Gastroesophageal sphincter (tissue), 4 donors: ENCODE measurements around the gene RNF141. TPM values are rescaled to one million over a fixed set of nuclear protein-coding genes. Genes with fewer than 3 reads are reported as not detected.

ENCODE experiments used
- ATAC-seq: fragments of 150-250 bp; one replicate; pipeline ENCODE4 v1.9.1; 2016; ENCODE audit warnings: mild to moderate bottlenecking, moderate library complexity
- H3K27ac ChIP-seq, 4 donors: fragments of 200-600 bp; sonication (generic) in 3 of 4; 1 replicate in 3 of 4; 2 replicates in 1 of 4; pipeline ENCODE4 v1.5.1; 2016 to 2019
- H3K27me3 ChIP-seq: fragments of 200-600 bp; sonication (generic); one replicate; pipeline ENCODE4 v1.5.1; 2019
- H3K36me3 ChIP-seq, 2 donors: fragments of 200-600 bp; sonication (generic); one replicate each; pipeline ENCODE4 v1.5.1; 2019; ENCODE audit warnings: control low read depth in 1 of 2
- H3K4me1 ChIP-seq, 3 donors: fragments of 200-600 bp; sonication (generic); 1 replicate in 2 of 3; 2 replicates in 1 of 3; pipeline ENCODE4 v1.5.1; 2016 to 2019; ENCODE audit warnings: control low read depth in 2 of 3
- H3K4me3 ChIP-seq, 2 donors: fragments of 200-600 bp; sonication (generic); one replicate each; pipeline ENCODE4 v1.5.1; 2019; ENCODE audit warnings: mild to moderate bottlenecking in 1 of 2, moderate library complexity in 1 of 2
- H3K9me3 ChIP-seq, 3 donors: fragments of 200-600 bp; sonication (generic); one replicate each; pipeline ENCODE4 v1.5.1; 2017 to 2019; ENCODE audit warnings: control low read depth in 2 of 3
- CTCF ChIP-seq, 4 experiments: fragments of 200-600 bp in 2 of 4; fragments of 450-650 bp in 2 of 4; sonication (generic) in 1 of 4; IDR thresholded peaks; one replicate each; pipeline ENCODE4 v1.5.1; 2017 to 2019; ENCODE audit warnings: antibody characterized with exemption in 4 of 4, mild to moderate bottlenecking in 2 of 4, moderate library complexity in 2 of 4
- EP300 ChIP-seq: sonication (generic); formaldehyde crosslinking; IDR thresholded peaks from one replicate; pipeline ENCODE4 v1.6.1; 2017; ENCODE audit warnings: antibody characterized with exemption, mild to moderate bottlenecking
- POLR2A ChIP-seq, 2 donors: fragments of 450-650 bp; IDR thresholded peaks; one replicate each; pipeline ENCODE4 v1.6.1; 2017; ENCODE audit warnings: antibody characterized with exemption in 2 of 2, mild to moderate bottlenecking in 2 of 2, moderate library complexity in 1 of 2
- POLR2AphosphoS5 ChIP-seq: sonication (generic); formaldehyde crosslinking; IDR thresholded peaks from one replicate; pipeline ENCODE4 v1.6.1; 2017; ENCODE audit warnings: antibody characterized with exemption
- WGBS, 2 donors: methylation state at CpG; one replicate each; pipeline ENCODE4 v1.1.5; 2018; ENCODE audit warnings: low coverage in 1 of 2; 5-methylcytosine and 5-hydroxymethylcytosine counted together
- total RNA-seq, 4 donors: library from RNA; depleted of rRNA; stranded (reverse); fragments of >200 nt; gene quantifications; one replicate each; pipeline ENCODE4 v1.1.0, GENCODE V29; 2016

The RNF141 gene
- total RNA-seq, 4 donors from 2014 or later = 28.4 to 44.8 (median 38.1) TPM

GRCh38 chr11:10490398-10491241, 50.4 kb downstream of the RNF141 start:
- peak overlapping the region in 3 of 4 donors; percentile 56 to 74 (median 72) for H3K27ac ChIP-seq
- no peaks in the 10 kb centered on the region for H3K27me3 ChIP-seq
- peaks cover 0 to 19% (median 7%) of the 10 kb centered on the region in 3 donors for H3K4me1 ChIP-seq
- H3K4me3 ChIP-seq = no peak overlapping the region
- ATAC-seq = peak; percentile 96
- 40 to 50% methylated on average over 3 of the region's 13 CpGs for WGBS, 2 donors
- H3K36me3 ChIP-seq = peaks cover 0 to 16% of the 10 kb centered on the region in 2 donors
- TF ChIP-seq EP300 = no peak
- peak; percentile 83 for TF ChIP-seq POLR2AphosphoS5
- no peak for TF ChIP-seq CTCF (IDR thresholded peaks at IDR 0.05)
- TF ChIP-seq POLR2A (IDR thresholded peaks at IDR 0.05) = no peak
- H3K9me3 ChIP-seq = no peaks in the 10 kb centered on the region

- no peak for ATAC-seq
- Histone ChIP-seq H3K4me1 (peaks cover 0 to 19% (median 7%) of the 10 kb centered on the region in 3 donors), H3K4me3 (no peak overlapping the region), H3K27me3 (no peaks in the 10 kb centered on the region), H3K9me3 (no peaks in the 10 kb centered on the region), H3K27ac (peak overlapping the region in 3 of 4 donors; percentile 5 to 74 (median 11)), H3K36me3 (peaks cover 0 to 11% of the 10 kb centered on the region in 2 donors)
- WGBS, 2 donors = 100% methylated on average over 1 of the region's 5 CpGs; no CpG with 5 or more reads in 1 of the 2 donors
- no peak for TF ChIP-seq POLR2A (IDR thresholded peaks at IDR 0.05)
- TF ChIP-seq CTCF (IDR thresholded peaks at IDR 0.05) = no peak
Observed at GRCh38 chr11:10490032-10490397, 51.0 kb downstream of the RNF141 start.

DNA sequence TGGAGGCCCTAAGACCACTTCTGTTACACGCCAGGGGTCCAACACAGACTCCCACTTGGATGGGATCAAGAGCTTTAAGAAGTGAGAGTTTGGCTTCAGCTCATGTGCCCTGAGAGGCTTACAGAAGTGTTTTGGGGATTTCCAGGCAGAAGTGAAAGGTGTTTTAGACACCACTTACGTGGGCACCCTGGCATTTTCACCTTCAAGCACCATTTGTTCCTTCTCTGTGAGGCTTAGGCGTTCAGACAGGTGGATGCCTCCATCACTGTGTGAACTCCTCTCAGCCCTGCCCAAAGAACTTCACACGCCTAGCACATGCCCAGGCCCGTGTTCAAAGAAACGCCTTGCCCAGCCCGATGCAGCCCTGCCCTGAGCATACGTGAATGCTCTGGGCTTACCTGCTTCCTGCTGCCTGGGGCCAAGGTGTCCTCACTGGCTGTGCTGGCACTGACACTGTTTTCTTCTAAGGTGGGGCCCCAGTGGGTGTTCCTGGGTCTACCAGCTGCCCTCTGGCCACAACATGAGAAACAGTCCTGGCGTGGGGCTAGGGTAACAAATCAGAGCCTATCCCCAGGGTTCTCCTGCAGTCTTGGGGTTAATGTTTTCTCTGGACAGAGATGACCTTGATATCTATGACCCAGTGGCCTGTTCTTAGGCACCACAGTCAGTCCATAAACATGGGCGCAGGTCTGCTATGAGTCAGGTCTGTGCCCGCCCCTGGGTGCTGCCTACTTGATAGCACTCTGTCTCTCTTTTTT, 51.9 kb downstream of the RNF141 start:
- H3K9me3 ChIP-seq = no peaks in the 10 kb centered on the region
- peaks cover 0 to 19% (median 7%) of the 10 kb centered on the region in 3 donors for H3K4me1 ChIP-seq
- no peak overlapping the region for H3K27ac ChIP-seq
- TF ChIP-seq POLR2AphosphoS5 = no peak
- no peak for TF ChIP-seq EP300
- TF ChIP-seq POLR2A (IDR thresholded peaks at IDR 0.05) = no peak
- TF ChIP-seq CTCF (IDR thresholded peaks at IDR 0.05) = no peak
- no peak overlapping the region for H3K4me3 ChIP-seq
- peaks cover 0 to 12% of the 10 kb centered on the region in 2 donors for H3K36me3 ChIP-seq
- WGBS, 2 donors = 100% methylated on average over 2 of the region's 11 CpGs; no CpG with 5 or more reads in 1 of the 2 donors
- no peaks in the 10 kb centered on the region for H3K27me3 ChIP-seq
- ATAC-seq = no peak

- 79 to 81% methylated on average over 6 to 13 of the region's 13 CpGs for WGBS, 2 donors
- no peak overlapping the region for H3K4me3 ChIP-seq
- peaks cover 0 to 19% (median 7%) of the 10 kb centered on the region in 3 donors for H3K4me1 ChIP-seq
- H3K27me3 ChIP-seq = no peaks in the 10 kb centered on the region
- no peaks in the 10 kb centered on the region for H3K9me3 ChIP-seq
- no peak for ATAC-seq
- H3K36me3 ChIP-seq = peaks cover 0 to 8% of the 10 kb centered on the region in 2 donors
- H3K27ac ChIP-seq = no peak overlapping the region
- no peak for TF ChIP-seq EP300
- no peak for TF ChIP-seq CTCF (IDR thresholded peaks at IDR 0.05)
- TF ChIP-seq POLR2AphosphoS5 = no peak
- no peak for TF ChIP-seq POLR2A (IDR thresholded peaks at IDR 0.05)
Observed at GRCh38 chr11:10488121-10488933, 52.7 kb downstream of the RNF141 start.
